Measurements from ENCODE around the gene PRM1. TPM values are rescaled to one million over a fixed set of nuclear protein-coding genes. Genes with fewer than 3 reads are reported as not detected.

The PRM1 gene
- total RNA-seq, 1 donor from 2014 or later: not detected

GRCh38 chr16:11253009-11253994, 27.8 kb downstream of the PRM1 start:
- peak overlapping the region; percentile 86 for H3K4me3 Mint-ChIP-seq (ENCODE audit: unreplicated experiment)

GRCh38 chr16:11252482-11252931, 28.6 kb downstream of the PRM1 start:
- Histone ChIP-seq H3K27me3 (ENCODE audit: insufficient read depth, low read length) (no peaks in the 10 kb centered on the region), H3K36me3 (ENCODE audit: insufficient read depth, low read length) (no peaks in the 10 kb centered on the region), H3K9me3 (ENCODE audit: insufficient read depth, low read depth, low read length) (no peaks in the 10 kb centered on the region), H4K20me1 (ENCODE audit: insufficient read depth, low read length) (peaks cover 47% of the 10 kb centered on the region), H3K4me1 (ENCODE audit: insufficient read depth, low read length) (peaks cover 40% of the 10 kb centered on the region), H3K27ac (ENCODE audit: low read depth, low read length) (peak overlapping the region; percentile 3), H3K79me2 (ENCODE audit: insufficient read depth, low read length) (peaks cover 29% of the 10 kb centered on the region), H3K4me2 (ENCODE audit: low read length) (peak overlapping the region; percentile 89), H3K9ac (ENCODE audit: low read length) (peak overlapping the region; percentile 33), H3K4me3 (ENCODE audit: insufficient read depth, low read depth, low read length) (peak overlapping the region; percentile 40), H2AFZ (ENCODE audit: low read depth, low read length) (no peak overlapping the region)
- FAIRE-seq (no peak), DNase-seq (ENCODE audit: low read depth) (no peak)
- Mint-ChIP-seq H3K27me3 (ENCODE audit: low read depth, unreplicated experiment) (no peaks in the 10 kb centered on the region), H3K4me3 (ENCODE audit: unreplicated experiment) (peak overlapping the region; percentile 86), H3K4me1 (ENCODE audit: low read depth, unreplicated experiment) (peaks cover 20% of the 10 kb centered on the region), H3K27ac (ENCODE audit: unreplicated experiment) (no peak overlapping the region), H3K36me3 (ENCODE audit: low read depth, unreplicated experiment) (peaks cover 2% of the 10 kb centered on the region), H3K9me3 (ENCODE audit: unreplicated experiment) (no peaks in the 10 kb centered on the region)
- TF ChIP-seq CTCF (IDR thresholded peaks at IDR 0.05; ENCODE audit: insufficient read depth, low read depth, low read length) (no peak), EZH2 (IDR thresholded peaks at IDR 0.05; ENCODE audit: insufficient read depth, low read length) (no peak)

More at GRCh38 chr16:11253009-11253994, 27.8 kb downstream of the PRM1 start:
- peak overlapping the region; percentile 62 for H3K4me3 ChIP-seq (ENCODE audit: insufficient read depth, low read depth, low read length)
- no peaks in the 10 kb centered on the region for H3K36me3 ChIP-seq (ENCODE audit: insufficient read depth, low read length)
- peak overlapping the region; percentile 43 for H3K9ac ChIP-seq (ENCODE audit: low read length)
- no peaks in the 10 kb centered on the region for H3K27me3 ChIP-seq (ENCODE audit: insufficient read depth, low read length)
- H3K4me2 ChIP-seq (ENCODE audit: low read length): peak overlapping the region; percentile 89
- H3K36me3 Mint-ChIP-seq (ENCODE audit: low read depth, unreplicated experiment): peaks cover 2% of the 10 kb centered on the region
- H3K9me3 ChIP-seq (ENCODE audit: insufficient read depth, low read depth, low read length): no peaks in the 10 kb centered on the region
- H2AFZ ChIP-seq (ENCODE audit: low read depth, low read length): no peak overlapping the region
- no peaks in the 10 kb centered on the region for H3K9me3 Mint-ChIP-seq (ENCODE audit: unreplicated experiment)
- peaks cover 47% of the 10 kb centered on the region for H4K20me1 ChIP-seq (ENCODE audit: insufficient read depth, low read length)
- H3K4me1 ChIP-seq (ENCODE audit: insufficient read depth, low read length): peaks cover 40% of the 10 kb centered on the region
- FAIRE-seq (no peak), DNase-seq (ENCODE audit: low read depth) (peak; percentile 56)
- TF ChIP-seq EZH2 (IDR thresholded peaks at IDR 0.05; ENCODE audit: insufficient read depth, low read length) (no peak), CTCF (IDR thresholded peaks at IDR 0.05; ENCODE audit: insufficient read depth, low read depth, low read length) (no peak)
- H3K27ac Mint-ChIP-seq (ENCODE audit: unreplicated experiment): no peak overlapping the region
- H3K27me3 Mint-ChIP-seq (ENCODE audit: low read depth, unreplicated experiment): peaks cover 2% of the 10 kb centered on the region
- peaks cover 29% of the 10 kb centered on the region for H3K79me2 ChIP-seq (ENCODE audit: insufficient read depth, low read length)
- H3K27ac ChIP-seq (ENCODE audit: low read depth, low read length): peak overlapping the region; percentile 25
- peaks cover 25% of the 10 kb centered on the region for H3K4me1 Mint-ChIP-seq (ENCODE audit: low read depth, unreplicated experiment)

All from astrocyte (in vitro differentiated cells and primary cell).